Measurements from ENCODE around the gene STC2.

- no peak for TF ChIP-seq CTCF (IDR thresholded peaks at IDR 0.05 in 8 of 11, conservative IDR thresholded peaks at IDR 0.05 in 3 of 11)
- TF ChIP-seq POLR2A (IDR thresholded peaks at IDR 0.05), result no peak
These were observed 2.4 kb upstream of the STC2 start for GRCh38 chr5:173330338-173331206.
